Hematopoietic multipotent progenitor cell (in vitro differentiated cells): ENCODE data around the gene STOML1. TPM values are rescaled to one million over a fixed set of nuclear protein-coding genes. Genes with fewer than 3 reads are reported as not detected.
A peak's percentile ranks its signal among the peaks of the same experiment; 100 is the strongest.
"Not testable (repeated sequence)": the region's sequence is repeated elsewhere in the genome, so short reads cannot be mapped to it uniquely, and the experiment has no call there.

Experiments used
- DNase-seq, 3 donors: peaks; one replicate each; pipeline ENCODE4 v3.0.0-alpha.2; 2011 to 2015; ENCODE audit warnings: low read depth in 2 of 3, low spot score in 2 of 3
- total RNA-seq: library from RNA; depleted of rRNA; stranded (reverse); fragments of >200 nt; gene quantifications from one replicate; pipeline ENCODE4 v1.2.3, GENCODE V29; 2012

Gene STOML1
- total RNA-seq, 1 donor = 14.5 TPM

DNA sequence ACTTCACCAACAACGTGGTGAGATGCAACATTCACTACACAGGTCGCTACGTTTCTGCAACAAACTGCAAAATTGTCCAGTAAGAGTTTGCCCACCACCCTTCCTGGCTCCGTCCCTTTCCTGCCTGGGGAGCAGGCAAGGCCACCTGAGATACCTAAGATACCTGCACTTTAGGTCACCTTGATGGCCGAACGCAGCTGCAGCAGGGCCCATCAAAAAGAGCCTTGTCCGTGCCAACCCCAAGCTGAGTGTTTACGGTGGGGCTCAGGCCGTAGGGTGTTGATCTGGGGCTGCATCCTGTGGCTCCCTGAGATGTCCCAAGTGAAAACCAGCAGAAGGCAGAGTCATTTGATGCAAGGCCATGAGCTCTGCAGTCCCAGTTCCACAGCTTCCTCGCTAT lies 42.6 kb downstream of the STOML1 start:
- DNase-seq = no peak

DNA sequence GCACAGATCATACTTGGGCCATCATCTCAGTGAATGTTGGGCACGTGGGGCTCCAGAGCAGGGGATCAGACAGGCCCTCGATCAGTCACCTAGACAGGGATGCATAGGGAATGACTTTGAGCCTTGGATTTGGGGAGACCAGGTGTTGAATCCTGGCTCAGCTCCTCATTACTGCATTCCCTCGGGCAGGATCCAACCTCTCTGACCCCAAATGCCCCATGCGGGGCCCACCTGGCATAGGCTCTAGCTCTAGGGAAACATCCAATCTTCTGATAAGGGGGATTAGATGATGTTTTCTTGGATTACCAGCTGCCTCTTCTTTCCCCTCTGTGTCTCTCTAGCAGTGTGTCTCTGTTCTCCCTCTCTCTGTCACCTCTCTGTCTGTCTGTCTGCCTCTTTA lies 43.1 kb downstream of the STOML1 start:
- DNase-seq = no peak

GRCh38 chr15:73948396-73948795 lies 43.7 kb downstream of the STOML1 start:
- DNase-seq = no peak

DNA sequence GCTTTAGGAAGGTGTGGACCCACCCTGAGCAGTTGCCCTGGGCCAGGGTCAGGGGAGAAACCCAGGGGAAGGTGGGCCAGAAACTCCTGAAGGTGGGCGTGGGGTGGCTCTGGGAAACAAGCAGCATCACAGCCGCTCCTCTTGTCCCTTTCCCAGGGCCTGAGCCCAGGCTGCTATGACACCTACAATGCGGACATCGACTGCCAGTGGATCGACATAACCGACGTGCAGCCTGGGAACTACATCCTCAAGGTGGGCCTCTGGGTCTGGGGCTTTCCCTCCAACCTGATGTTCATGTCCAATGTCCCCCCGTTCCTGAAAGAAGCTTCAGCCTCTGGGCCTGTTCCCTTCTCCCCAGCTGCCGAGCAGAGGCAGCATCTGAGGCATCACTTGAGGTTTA lies 44.4 kb downstream of the STOML1 start:
- no peak for DNase-seq

DNA sequence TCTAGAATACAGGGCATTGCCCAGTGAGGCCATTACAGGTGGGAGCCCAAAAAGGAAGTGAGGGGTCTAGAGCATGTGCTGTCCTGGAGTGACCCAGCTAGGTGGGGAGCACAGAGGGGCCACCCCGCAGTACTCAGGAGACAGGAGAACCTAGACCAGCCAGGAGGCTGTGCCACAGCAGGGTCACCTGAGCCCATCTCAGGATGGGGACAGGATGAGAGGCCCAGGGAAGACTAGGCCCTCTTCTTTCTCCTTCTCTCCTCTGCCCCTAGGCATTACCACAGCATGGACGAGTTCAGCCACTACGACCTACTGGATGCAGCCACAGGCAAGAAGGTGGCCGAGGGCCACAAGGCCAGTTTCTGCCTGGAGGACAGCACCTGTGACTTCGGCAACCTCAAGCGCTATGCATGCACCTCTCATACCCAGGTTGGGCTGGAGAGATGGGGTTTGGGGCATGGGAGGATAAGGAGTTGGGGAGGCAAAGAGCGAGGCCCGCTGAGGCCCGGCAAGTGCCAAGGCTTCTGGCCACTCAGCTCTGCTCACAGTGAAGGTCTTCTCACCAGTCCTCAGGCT lies 45.2 kb downstream of the STOML1 start:
- no peak for DNase-seq

- DNase-seq = peak in 1 of 3 donors; percentile 64
These were observed 45.9 kb downstream of the STOML1 start for GRCh38 chr15:73946046-73946721.

GRCh38 chr15:73945130-73945508 lies 47.0 kb downstream of the STOML1 start:
- no peak for DNase-seq

- peak in 1 of 3 donors; percentile 81 for DNase-seq
These were observed 47.6 kb downstream of the STOML1 start for GRCh38 chr15:73944161-73945129.

DNA sequence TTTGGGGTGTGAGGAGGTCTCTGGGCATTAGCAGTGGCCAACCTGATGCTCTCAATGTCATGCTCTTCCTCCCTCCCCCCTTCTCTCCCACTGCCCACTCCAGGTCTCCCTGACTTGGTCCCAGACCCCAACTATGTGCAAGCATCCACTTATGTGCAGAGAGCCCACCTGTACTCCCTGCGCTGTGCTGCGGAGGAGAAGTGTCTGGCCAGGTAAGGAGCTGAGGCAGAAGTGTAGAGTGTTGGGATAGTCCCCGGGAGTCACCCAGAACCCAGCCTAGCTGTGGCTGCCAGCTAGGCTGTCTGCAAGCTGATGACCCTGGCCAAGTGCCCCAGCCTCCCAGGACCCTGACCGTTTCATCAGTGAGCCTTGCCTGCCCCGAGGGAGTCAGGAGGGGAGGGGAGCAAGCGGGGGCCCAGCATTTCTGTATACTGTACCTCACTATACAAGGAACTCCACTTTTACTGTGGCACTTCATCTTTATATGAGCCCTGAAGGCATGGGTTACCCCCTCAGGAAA lies 49.3 kb downstream of the STOML1 start:
- DNase-seq = no peak

DNA sequence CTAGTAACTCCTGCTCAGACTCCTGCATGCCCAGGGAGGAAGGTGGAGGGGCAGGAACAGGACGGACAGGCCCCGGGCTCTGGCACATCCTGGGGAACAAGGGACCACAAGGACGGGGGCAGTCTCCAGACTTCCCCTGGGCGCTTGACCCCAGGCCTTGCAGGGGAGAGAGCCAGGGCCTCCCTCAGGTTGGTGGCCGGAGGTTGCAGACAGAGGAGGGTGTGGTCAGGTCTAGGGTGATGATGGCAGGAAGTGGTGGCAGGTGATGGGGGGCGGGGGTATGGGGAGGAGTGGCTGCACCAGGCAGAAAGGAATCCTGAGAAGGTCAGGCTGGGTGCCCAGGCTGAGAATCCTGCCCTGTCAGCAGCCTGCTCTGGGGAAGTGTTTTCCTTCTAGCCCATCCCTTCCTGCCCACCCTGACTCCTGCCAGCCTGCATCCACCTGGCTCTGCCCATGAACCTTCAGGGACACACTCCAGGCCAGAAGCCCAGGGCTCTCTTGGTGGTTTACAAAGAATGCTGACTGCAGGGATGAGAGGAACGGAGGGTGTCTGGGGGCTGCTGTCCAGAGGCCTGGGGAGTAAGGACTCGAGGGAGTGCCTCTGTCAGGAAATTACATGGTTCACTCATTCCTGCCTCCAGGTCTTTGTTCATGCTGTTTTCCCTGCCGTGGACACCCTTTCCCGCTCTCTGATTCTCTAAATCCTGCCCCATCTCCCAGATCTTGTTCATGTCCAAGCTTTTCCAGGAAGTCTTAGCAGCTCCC lies 50.0 kb downstream of the STOML1 start:
- DNase-seq = no peak

DNA sequence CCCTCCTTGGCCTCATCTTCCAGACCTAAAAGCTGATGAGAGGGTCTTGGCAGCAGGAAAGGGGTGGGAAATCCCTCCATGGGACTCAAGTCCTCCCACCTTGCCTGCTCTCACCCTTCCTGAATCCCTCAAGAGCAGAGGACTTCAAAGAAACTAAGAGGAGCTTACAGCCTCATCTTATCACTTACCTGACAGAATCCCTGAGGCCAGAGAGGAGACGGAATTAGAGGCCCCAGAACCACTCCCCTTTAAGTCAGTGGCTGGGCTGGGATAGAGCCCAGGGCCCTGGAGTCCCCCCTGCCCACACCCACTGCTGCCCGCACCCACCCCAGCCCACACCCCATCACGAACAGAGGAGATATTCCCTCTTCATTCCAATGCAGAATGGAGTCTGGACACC lies 50.6 kb downstream of the STOML1 start:
- DNase-seq = no peak

GRCh38 chr15:73941044-73941443 lies 51.1 kb downstream of the STOML1 start:
- no peak for DNase-seq

DNA sequence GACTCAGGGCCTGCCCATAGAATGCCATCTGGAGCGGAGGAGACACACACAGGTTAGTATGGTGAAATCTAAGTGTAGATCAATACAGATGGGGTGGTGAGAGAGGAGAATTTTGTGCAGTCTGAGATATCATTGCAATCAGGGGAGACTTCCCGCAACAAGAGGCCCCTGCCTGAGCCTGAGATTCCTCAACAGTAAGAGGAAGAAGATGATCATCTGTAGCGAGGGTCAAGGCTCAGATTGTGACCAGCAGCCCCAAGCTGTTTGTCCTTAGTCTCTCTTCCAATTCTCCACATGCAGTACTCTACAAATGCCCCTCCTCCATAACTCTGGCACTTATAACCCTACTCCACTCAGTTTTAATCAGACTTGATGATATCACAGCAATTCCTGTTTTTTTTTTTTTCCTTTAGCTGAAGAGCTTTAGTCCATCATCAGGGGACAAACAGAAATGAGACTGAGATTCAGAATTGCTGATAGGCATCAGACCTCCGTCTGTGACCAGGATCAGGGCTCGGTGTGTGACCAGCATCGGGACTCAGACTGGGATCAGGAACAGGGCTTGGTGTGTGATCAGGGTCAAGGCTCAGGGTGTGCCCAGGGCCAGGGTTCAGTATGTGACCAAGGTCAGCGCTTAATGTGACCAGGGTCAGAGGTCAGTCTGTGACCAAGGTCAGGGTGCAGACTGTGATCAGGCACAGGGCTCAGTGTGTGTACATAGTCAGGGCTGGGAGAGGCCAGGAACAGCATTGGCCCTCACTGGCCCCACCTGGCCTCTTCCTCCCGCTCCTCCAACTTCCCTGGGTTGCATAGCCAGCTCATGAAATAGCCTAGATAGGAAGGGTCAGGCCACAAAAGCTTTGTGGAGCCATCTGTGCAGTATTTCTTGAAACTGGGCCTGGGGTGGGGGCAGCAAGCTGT lies 51.8 kb downstream of the STOML1 start:
- no peak for DNase-seq

DNA sequence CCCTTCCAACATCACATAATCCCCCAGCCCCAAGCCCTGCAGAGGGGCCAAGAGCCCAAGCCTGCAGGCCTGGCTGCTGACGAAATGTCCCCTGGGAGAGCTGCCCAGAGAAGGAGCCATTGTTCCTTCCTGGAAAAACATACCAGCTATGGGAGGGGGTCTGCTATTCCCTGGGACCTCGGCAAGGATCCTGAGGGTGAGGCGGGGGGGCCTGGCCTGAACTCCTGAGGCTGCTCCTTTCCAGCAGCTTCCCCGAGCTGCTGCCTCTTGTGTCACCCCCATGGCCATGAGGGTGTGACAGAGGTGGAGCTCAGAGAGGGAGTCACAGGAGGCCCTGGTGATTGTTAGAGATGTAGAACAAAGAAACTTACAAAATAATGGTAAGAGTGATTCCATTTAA lies 53.0 kb downstream of the STOML1 start:
- DNase-seq = no peak

DNA sequence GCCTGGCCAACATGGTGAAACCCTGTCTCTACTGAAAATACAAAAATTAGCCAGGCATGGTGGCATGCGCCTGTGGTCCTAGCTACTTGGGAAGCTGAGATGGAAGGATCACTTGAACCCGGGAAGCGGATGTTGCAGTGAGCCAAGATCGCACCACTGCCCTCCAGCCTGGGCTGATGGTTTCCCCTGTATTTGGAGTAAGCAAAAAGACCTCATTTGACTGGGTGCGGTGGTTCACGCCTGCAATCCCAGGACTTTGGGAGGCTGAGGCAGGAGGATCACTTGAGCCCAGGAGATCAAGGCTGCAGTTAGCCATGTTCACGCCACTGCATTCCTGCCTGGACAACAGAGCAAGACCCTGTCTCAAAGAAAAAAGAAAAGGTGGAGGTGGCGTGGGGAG lies 53.6 kb downstream of the STOML1 start:
- DNase-seq = not testable (repeated sequence)

- no peak for DNase-seq
These were observed 54.4 kb downstream of the STOML1 start for GRCh38 chr15:73937726-73938125.

DNA sequence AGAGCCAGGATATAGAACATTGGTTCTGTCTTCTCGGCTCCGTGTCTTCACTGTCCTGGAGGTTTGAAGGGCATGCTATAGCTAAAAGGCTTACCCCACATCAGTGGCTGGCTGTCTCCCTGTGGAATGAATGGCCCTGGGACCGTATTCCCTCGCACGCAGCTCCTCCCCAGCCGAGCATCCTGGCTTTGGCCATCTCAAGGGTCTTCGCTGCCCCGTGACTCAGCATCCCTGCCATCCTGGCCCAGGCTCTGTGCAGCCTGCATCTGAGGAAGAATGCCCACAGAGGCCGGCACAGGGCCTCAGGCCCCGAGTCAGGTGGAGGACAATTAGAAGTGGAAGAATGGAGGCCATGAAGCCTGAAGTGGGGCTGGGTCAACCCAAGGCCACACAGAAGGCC lies 54.8 kb downstream of the STOML1 start:
- no peak for DNase-seq

DNA sequence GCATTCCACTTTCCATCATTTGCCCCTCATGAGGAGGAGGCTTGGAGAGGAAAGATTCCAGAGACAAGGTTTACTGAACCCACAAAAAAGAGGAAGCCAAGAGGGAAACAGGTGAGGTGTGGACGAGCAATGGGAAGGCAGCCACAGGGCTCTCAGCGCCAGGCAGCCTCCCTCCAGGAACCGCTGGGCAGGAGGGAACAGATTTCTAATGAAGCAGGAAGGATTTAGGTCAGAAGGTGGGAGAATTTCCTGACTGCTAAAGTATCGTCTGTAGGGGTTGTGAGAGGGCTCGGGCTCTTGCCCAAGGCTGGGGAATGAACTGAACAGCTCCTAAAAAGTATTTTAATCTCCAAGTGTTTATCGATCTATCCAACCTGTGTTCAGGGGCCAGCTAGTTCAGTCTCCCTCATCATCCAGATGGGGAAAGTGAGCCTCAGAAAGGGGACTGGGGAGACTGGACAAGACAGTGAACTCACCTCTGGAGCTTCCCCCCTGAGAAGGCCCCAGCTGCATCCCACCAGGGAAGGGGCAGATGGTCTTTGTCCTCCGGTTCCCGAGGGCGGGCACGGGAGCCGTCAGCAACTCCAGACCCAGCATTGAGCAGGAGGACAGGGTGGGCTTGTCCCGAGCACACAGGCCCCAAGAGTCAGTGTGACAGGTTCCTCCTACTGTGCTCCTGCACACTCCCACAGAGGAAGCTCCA lies 55.4 kb downstream of the STOML1 start:
- no peak for DNase-seq

DNA sequence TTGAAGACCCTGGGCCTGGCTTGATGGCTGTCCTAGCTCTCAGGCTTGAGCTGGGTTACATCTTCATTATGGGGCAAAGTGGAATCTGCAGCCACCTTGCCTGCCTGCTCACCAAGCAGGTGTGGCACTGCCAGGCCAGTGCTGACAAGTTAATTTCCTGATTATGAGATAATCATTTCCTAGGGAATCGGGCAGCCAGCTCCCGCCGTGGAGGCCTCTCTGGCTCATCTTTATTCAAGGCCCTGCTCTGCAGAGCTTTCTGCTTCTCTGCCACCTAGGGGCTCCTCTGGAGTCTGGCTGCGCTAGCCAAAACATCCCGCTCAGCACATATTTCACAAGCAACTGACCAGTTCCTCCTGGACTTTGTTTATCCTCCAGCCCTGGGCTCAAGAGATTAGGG lies 55.9 kb downstream of the STOML1 start:
- no peak for DNase-seq
